ENCODE results near the gene CCDC88C.

GRCh38 chr14:91338379-91338778 lies 79.2 kb downstream of the CCDC88C start:
- TF ChIP-seq EZH2 (IDR thresholded peaks at IDR 0.05; ENCODE audit: low read length, unreplicated experiment) = no peak
- TF ChIP-seq CTCF (conservative IDR thresholded peaks at IDR 0.05; ENCODE audit: low read depth, low read length) = no peak

Data from PC-3 (cell line).